GM12801 (cell line): ENCODE data around the gene NIPAL4.

Experiments used
- TF ChIP-seq, protein P1 (sequence below): IDR thresholded peaks from one replicate; pipeline ENCODE4 v1.5.1; 2011; ENCODE audit warnings: control low read depth; ENCODE audit not compliant: insufficient read length; ENCODE audit errors: extremely low read depth

Gene NIPAL4

GRCh38 chr5:157523976-157524375 lies 64.0 kb downstream of the NIPAL4 start:
- TF ChIP-seq, protein P1, sequence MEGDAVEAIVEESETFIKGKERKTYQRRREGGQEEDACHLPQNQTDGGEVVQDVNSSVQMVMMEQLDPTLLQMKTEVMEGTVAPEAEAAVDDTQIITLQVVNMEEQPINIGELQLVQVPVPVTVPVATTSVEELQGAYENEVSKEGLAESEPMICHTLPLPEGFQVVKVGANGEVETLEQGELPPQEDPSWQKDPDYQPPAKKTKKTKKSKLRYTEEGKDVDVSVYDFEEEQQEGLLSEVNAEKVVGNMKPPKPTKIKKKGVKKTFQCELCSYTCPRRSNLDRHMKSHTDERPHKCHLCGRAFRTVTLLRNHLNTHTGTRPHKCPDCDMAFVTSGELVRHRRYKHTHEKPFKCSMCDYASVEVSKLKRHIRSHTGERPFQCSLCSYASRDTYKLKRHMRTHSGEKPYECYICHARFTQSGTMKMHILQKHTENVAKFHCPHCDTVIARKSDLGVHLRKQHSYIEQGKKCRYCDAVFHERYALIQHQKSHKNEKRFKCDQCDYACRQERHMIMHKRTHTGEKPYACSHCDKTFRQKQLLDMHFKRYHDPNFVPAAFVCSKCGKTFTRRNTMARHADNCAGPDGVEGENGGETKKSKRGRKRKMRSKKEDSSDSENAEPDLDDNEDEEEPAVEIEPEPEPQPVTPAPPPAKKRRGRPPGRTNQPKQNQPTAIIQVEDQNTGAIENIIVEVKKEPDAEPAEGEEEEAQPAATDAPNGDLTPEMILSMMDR = no peak
